ENCODE measurements around the gene THAP12. TPM values are rescaled to one million over a fixed set of nuclear protein-coding genes. Genes with fewer than 3 reads are reported as not detected.

THAP12 gene
- total RNA-seq, 4 donors from 2014 or later, result 12.0 to 104 (median 55.6) TPM

Small RNAs within 50 kb of the gene (small RNA-seq; reads per million reads assigned to genes)
- gene RF00019, result not detected

Other genes with a start within 250 kb of the THAP12 start
- gene WNT11, start 174.6 kb downstream of the THAP12 start, total RNA-seq, result 10 to 100 TPM in 2 of 4 donors, 1 to 10 TPM in 2; 5.1 to 16.7 (median 9.5) TPM
- 10 to 100 TPM in 2 of 4 donors, 1 to 10 TPM in 2; 3.2 to 13.6 (median 8.4) TPM for gene GVQW3, start 191 bp upstream of the THAP12 start, total RNA-seq
- 10 to 100 TPM; 13.2 to 43.4 (median 29.0) TPM for gene EMSY, start 63.9 kb upstream of the THAP12 start, total RNA-seq